PC-3 (cell line): ENCODE results near the gene CELF2. TPM values are rescaled to one million over a fixed set of nuclear protein-coding genes. Genes with fewer than 3 reads are reported as not detected.

Experiments
- ATAC-seq: fragments of 200-7000 bp; cut with Tn5 transposase; 2 replicates; pipeline ENCODE4 v1.9.1; 2020; ENCODE audit warnings: mild to moderate bottlenecking, moderate library complexity
- BruUV-seq: library from RNA; stranded (reverse); fragments of 400-500 nt; replicated peaks from 2 replicates; lab custom pipeline; 2021; lab: Mats Ljungman, UMichigan
- CTCF ChIA-PET: fragments of 300-600 bp; sonication (Branson Sonifier 250); formaldehyde crosslinking; loops from one replicate; lab custom pipeline; 2022; ENCODE audit warnings: antibody characterized with exemption; lab: Charles Lee
- POLR2A ChIA-PET: fragments of 300-600 bp; sonication (Branson Sonifier 250); formaldehyde crosslinking; loops from one replicate; lab custom pipeline; 2022; ENCODE audit warnings: antibody characterized with exemption; ENCODE audit not compliant: unreplicated experiment; lab: Charles Lee
- DNase-seq: peaks from one replicate; pipeline ENCODE4 v3.0.0-alpha.2; 2015
- H2AFZ ChIP-seq: fragments of 300-600 bp; sonication (generic); 2 replicates; pipeline ENCODE4 v1.6.0; 2016; ENCODE audit warnings: antibody characterized with exemption, low read length
- H3F3A ChIP-seq: fragments of 300-600 bp; sonication (generic); one replicate; pipeline ENCODE4 v1.6.0; 2017; ENCODE audit warnings: antibody characterized with exemption, low read length, control low read depth, mild to moderate bottlenecking; ENCODE audit not compliant: unreplicated experiment
- H3K27ac ChIP-seq: fragments of 300-600 bp; sonication (generic); 2 replicates; pipeline ENCODE4 v1.5.1; 2016; ENCODE audit warnings: mild to moderate bottlenecking, low read length
- H3K27me3 ChIP-seq: fragments of 300-600 bp; sonication (generic); 2 replicates; pipeline ENCODE4 v1.6.1; 2016; ENCODE audit warnings: low read length, mixed read lengths
- H3K36me3 ChIP-seq: fragments of 300-600 bp; sonication (generic); 2 replicates; pipeline ENCODE4 v1.6.1; 2016; ENCODE audit warnings: low read depth, mixed run types, low read length, mixed read lengths
- H3K4me1 ChIP-seq: fragments of 300-600 bp; sonication (generic); 2 replicates; pipeline ENCODE4 v1.5.1; 2016; ENCODE audit warnings: low read length; ENCODE audit not compliant: insufficient read depth
- H3K4me2 ChIP-seq: fragments of 300-600 bp; sonication (generic); 2 replicates; pipeline ENCODE4 v1.6.0; 2016; ENCODE audit warnings: low read length
- H3K4me3 ChIP-seq: fragments of 300-600 bp; sonication (generic); 2 replicates; pipeline ENCODE4 v1.5.1; 2016; ENCODE audit warnings: mild to moderate bottlenecking, low read length, mixed read lengths
- H3K79me2 ChIP-seq: fragments of 300-600 bp; sonication (generic); 2 replicates; pipeline ENCODE4 v1.6.1; 2017; ENCODE audit warnings: low read length, mixed read lengths
- H3K9ac ChIP-seq: fragments of 300-600 bp; sonication (generic); 2 replicates; pipeline ENCODE4 v1.6.0; 2016; ENCODE audit warnings: mild to moderate bottlenecking, low read length
- H3K9me2 ChIP-seq: fragments of 300-600 bp; sonication (generic); replicated peaks from 2 replicates; pipeline ENCODE4 v1.6.1; 2016; ENCODE audit warnings: mixed run types, low read length, mixed read lengths
- H3K9me3 ChIP-seq: fragments of 300-600 bp; sonication (generic); 2 replicates; pipeline ENCODE4 v1.6.1; 2016; ENCODE audit warnings: low read length, mixed read lengths
- H4K20me1 ChIP-seq: fragments of 300-600 bp; sonication (generic); 2 replicates; pipeline ENCODE4 v1.6.1; 2016; ENCODE audit warnings: low read length, mixed read lengths
- EZH2 ChIP-seq: fragments of 300-600 bp; sonication (generic); IDR thresholded peaks from one replicate; pipeline ENCODE4 v1.6.1; 2017; ENCODE audit warnings: antibody characterized with exemption, mild to moderate bottlenecking, low read length; ENCODE audit not compliant: unreplicated experiment
- EZH2phosphoT487 ChIP-seq: fragments of 300-600 bp; sonication (generic); IDR thresholded peaks from 2 replicates; pipeline ENCODE4 v1.6.1; 2018; ENCODE audit warnings: mild to moderate bottlenecking, antibody characterized with exemption, low read length, borderline replicate concordance
- intact Hi-C: fragments of 100-400 bp; cut with micrococcal nuclease; formaldehyde crosslinking; loops from 2 replicates; pipeline ENCODE4 v1.9.0; 2023
- total RNA-seq: library from RNA; depleted of rRNA; stranded (reverse); fragments of >200 nt; gene quantifications from 2 replicates; pipeline ENCODE4 v1.2.3, GENCODE V29; 2014
- TF ChIP-seq, protein P1 (sequence below): fragments of 300-600 bp; sonication (generic); conservative IDR thresholded peaks from 2 replicates; pipeline ENCODE4 v1.5.1; 2017; ENCODE audit warnings: antibody characterized with exemption, low read depth, mild to moderate bottlenecking, low read length

Gene CELF2
- total RNA-seq, 1 experiment from 2014 or later: not detected

- no peak overlapping the region for H3K9ac ChIP-seq
- ChIA-PET POLR2A (no interaction called here), CTCF (no interaction called here)
- no peaks in the 10 kb centered on the region for H3K9me3 ChIP-seq
- no peaks in the 10 kb centered on the region for H3K79me2 ChIP-seq
- H3K27ac ChIP-seq: no peak overlapping the region
- no peak for TF ChIP-seq EZH2
- TF ChIP-seq, protein P1, sequence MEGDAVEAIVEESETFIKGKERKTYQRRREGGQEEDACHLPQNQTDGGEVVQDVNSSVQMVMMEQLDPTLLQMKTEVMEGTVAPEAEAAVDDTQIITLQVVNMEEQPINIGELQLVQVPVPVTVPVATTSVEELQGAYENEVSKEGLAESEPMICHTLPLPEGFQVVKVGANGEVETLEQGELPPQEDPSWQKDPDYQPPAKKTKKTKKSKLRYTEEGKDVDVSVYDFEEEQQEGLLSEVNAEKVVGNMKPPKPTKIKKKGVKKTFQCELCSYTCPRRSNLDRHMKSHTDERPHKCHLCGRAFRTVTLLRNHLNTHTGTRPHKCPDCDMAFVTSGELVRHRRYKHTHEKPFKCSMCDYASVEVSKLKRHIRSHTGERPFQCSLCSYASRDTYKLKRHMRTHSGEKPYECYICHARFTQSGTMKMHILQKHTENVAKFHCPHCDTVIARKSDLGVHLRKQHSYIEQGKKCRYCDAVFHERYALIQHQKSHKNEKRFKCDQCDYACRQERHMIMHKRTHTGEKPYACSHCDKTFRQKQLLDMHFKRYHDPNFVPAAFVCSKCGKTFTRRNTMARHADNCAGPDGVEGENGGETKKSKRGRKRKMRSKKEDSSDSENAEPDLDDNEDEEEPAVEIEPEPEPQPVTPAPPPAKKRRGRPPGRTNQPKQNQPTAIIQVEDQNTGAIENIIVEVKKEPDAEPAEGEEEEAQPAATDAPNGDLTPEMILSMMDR: no peak
- TF ChIP-seq EZH2phosphoT487: no peak
- H4K20me1 ChIP-seq: no peaks in the 10 kb centered on the region
- no peaks in the 10 kb centered on the region for H3K36me3 ChIP-seq
- intact Hi-C loops: no loop called here
- H3K27me3 ChIP-seq: no peaks in the 10 kb centered on the region
- H3F3A ChIP-seq: no peaks in the 10 kb centered on the region
- H3K4me3 ChIP-seq: no peak overlapping the region
- H2AFZ ChIP-seq: no peak overlapping the region
- no peaks in the 10 kb centered on the region for H3K9me2 ChIP-seq
- ATAC-seq (no peak), DNase-seq (no peak)
- no peaks in the 10 kb centered on the region for H3K4me1 ChIP-seq
- no peak overlapping the region for H3K4me2 ChIP-seq
- BruUV-seq: no TSS peak
These were observed 30.6 kb upstream of the CELF2 start for GRCh38 chr10:10987111-10987510.

- ChIA-PET POLR2A (no interaction called here), CTCF (no interaction called here)
- ATAC-seq: no peak
These were observed 28.0 kb upstream of the CELF2 start for GRCh38 chr10:10989669-10990068.

GRCh38 chr10:10991144-10991543 is 26.5 kb upstream of the CELF2 start:
- ATAC-seq: no peak
- Histone ChIP-seq H4K20me1 (no peaks in the 10 kb centered on the region), H3K27ac (no peak overlapping the region), H3F3A (no peaks in the 10 kb centered on the region), H3K79me2 (no peaks in the 10 kb centered on the region), H3K9me2 (no peaks in the 10 kb centered on the region), H3K4me1 (no peaks in the 10 kb centered on the region), H3K27me3 (no peaks in the 10 kb centered on the region), H3K36me3 (no peaks in the 10 kb centered on the region), H3K9me3 (no peaks in the 10 kb centered on the region), H2AFZ (no peak overlapping the region), H3K9ac (no peak overlapping the region), H3K4me3 (no peak overlapping the region), H3K4me2 (no peak overlapping the region)
- ChIA-PET CTCF (no interaction called here), POLR2A (no interaction called here)
- DNase-seq: no peak
- intact Hi-C loops: no loop called here
- BruUV-seq: no TSS peak
- TF ChIP-seq EZH2 (no peak), EZH2phosphoT487 (no peak)
- TF ChIP-seq, protein P1: no peak

More at GRCh38 chr10:10989669-10990068, 28.0 kb upstream of the CELF2 start:
- no peaks in the 10 kb centered on the region for H3F3A ChIP-seq
- no peak overlapping the region for H3K4me2 ChIP-seq
- intact Hi-C loops: no loop called here
- H2AFZ ChIP-seq: no peak overlapping the region
- TF ChIP-seq, protein P1: no peak
- H4K20me1 ChIP-seq: no peaks in the 10 kb centered on the region
- H3K79me2 ChIP-seq: no peaks in the 10 kb centered on the region
- H3K9me3 ChIP-seq: no peaks in the 10 kb centered on the region
- no peaks in the 10 kb centered on the region for H3K4me1 ChIP-seq
- no TSS peak for BruUV-seq
- DNase-seq: no peak
- H3K9me2 ChIP-seq: no peaks in the 10 kb centered on the region
- H3K27me3 ChIP-seq: no peaks in the 10 kb centered on the region
- H3K27ac ChIP-seq: no peak overlapping the region
- H3K36me3 ChIP-seq: no peaks in the 10 kb centered on the region
- H3K9ac ChIP-seq: no peak overlapping the region
- no peak overlapping the region for H3K4me3 ChIP-seq
